Ovary (tissue), 3 donors: ENCODE data around the gene PLEKHA6.

Experiments
- POLR2A ChIP-seq: fragments of 450-650 bp; IDR thresholded peaks from one replicate; pipeline ENCODE4 v1.6.1; 2017; ENCODE audit warnings: antibody characterized with exemption, mild to moderate bottlenecking, moderate library complexity
- TF ChIP-seq, protein P1 (sequence below), 3 donors: fragments of 450-650 bp in 2 of 3; fragments of 200-600 bp in 1 of 3; IDR thresholded peaks; one replicate each; pipeline versions ENCODE4 v1.5.1 to v1.8.0; 2016 to 2022; ENCODE audit warnings: antibody characterized with exemption in 3 of 3, mild to moderate bottlenecking in 1 of 3
- donor health status: DM: no; HTN: no; CAD: no.

DNA sequence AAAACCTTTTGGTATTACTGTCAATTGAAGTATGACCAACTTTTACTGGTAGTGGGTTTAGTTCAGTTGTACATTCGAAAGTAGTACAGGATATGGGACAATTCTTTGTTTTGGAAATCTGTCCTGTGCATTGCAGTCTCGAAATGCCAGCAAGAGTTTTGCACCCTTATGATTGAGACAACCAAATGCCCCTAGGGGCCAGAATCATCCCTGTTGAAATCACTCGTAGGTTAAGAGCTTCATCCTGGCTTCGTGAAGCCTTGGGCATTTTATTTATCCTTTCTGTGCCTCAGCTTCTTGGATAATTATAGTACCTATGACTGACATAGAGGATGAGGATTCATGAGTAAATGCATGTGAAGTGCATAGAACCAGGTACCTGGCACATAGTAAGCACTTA, 143.5 kb downstream of the PLEKHA6 start:
- TF ChIP-seq, protein P1, sequence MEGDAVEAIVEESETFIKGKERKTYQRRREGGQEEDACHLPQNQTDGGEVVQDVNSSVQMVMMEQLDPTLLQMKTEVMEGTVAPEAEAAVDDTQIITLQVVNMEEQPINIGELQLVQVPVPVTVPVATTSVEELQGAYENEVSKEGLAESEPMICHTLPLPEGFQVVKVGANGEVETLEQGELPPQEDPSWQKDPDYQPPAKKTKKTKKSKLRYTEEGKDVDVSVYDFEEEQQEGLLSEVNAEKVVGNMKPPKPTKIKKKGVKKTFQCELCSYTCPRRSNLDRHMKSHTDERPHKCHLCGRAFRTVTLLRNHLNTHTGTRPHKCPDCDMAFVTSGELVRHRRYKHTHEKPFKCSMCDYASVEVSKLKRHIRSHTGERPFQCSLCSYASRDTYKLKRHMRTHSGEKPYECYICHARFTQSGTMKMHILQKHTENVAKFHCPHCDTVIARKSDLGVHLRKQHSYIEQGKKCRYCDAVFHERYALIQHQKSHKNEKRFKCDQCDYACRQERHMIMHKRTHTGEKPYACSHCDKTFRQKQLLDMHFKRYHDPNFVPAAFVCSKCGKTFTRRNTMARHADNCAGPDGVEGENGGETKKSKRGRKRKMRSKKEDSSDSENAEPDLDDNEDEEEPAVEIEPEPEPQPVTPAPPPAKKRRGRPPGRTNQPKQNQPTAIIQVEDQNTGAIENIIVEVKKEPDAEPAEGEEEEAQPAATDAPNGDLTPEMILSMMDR (IDR thresholded peaks at IDR 0.05), result no peak
- no peak for TF ChIP-seq POLR2A
